Prostate gland (tissue), 2 donors: ENCODE data around the gene SUMF1.

Source experiments
- CTCF ChIP-seq, 4 experiments: fragments of 200-600 bp in 2 of 4; fragments of 450-650 bp in 2 of 4; sonication (generic) in 2 of 4; IDR thresholded peaks; 1 replicate in 3 of 4; 2 replicates in 1 of 4; pipeline ENCODE4 v1.5.1; 2016 to 2019; ENCODE audit warnings: antibody characterized with exemption in 4 of 4, mild to moderate bottlenecking in 2 of 4, moderate library complexity in 2 of 4
- POLR2AphosphoS5 ChIP-seq: sonication (generic); formaldehyde crosslinking; IDR thresholded peaks from one replicate; pipeline ENCODE4 v1.6.1; 2017; ENCODE audit warnings: antibody characterized with exemption

- TF ChIP-seq CTCF (IDR thresholded peaks at IDR 0.05), result no peak
- TF ChIP-seq POLR2AphosphoS5, result no peak
These were observed 27.8 kb upstream of the SUMF1 start for GRCh38 chr3:4494895-4495264.
